GM21367 (cell line): ENCODE measurements around the gene KRT81.
"Not testable (repeated sequence)": the region's sequence is repeated elsewhere in the genome, so short reads cannot be mapped to it uniquely, and the experiment has no call there.

ENCODE experiments used
- ATAC-seq: cut with Tn5 transposase; IDR thresholded peaks from one replicate; pipeline ENCODE4 v1.9.1; 2021; ENCODE audit not compliant: unreplicated experiment

The KRT81 gene

DNA sequence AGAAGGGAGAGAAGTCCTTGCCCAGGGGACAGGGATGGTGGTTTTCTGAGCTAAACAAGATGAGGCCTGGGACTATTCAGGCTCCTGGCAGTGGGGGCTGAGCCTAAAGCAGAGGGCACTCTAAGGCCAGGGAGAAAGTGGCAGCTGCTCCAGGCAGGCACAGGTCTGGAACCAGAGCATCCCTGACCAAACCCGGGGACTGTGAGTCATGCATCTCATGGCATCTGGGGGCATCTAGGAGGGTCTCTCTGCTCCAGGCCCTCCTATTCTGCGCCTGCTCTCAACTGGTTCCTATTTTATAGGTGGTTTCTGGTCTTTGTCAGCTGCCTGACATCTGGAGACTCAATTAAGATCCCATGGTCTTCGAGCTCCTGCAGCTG lies 46.7 kb downstream of the KRT81 start:
- ATAC-seq, result no peak

DNA sequence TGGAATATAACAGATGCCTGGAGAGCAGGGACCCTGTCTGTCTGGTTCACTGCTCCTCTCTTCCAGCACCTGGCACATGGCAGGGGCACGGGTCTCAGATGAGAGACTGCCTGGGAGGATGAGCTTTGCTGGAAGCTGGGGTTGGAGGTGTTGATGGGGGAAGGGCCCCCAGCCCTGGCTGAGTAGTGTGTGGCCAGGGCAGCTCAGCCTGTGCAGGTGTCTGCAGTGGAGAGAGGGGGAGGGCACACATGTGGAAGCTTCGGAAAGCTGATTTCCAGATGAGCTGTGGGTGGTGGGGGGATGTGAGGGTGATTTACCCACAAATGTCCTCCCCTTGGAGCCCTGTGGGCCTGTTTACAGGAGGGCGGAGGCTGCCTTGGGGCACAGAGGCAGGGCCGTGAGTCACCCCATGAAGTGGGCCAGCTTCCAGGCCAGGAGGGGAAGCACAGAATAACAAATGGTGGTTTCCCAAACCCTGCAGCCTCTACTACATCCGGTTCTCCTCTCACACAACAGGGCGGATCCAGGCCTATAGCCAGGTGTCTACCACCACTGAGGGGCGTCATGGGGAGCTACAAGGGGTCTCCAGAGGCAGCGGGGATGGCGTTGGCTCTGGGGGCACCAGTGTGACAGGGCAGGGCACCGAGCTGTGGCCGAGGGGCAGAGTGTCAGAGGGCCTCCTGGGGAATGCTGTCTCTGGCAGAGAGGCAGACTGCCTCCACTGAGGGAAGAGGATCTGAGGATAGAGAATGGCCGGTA lies 47.3 kb downstream of the KRT81 start:
- peak; percentile 88 for ATAC-seq

DNA sequence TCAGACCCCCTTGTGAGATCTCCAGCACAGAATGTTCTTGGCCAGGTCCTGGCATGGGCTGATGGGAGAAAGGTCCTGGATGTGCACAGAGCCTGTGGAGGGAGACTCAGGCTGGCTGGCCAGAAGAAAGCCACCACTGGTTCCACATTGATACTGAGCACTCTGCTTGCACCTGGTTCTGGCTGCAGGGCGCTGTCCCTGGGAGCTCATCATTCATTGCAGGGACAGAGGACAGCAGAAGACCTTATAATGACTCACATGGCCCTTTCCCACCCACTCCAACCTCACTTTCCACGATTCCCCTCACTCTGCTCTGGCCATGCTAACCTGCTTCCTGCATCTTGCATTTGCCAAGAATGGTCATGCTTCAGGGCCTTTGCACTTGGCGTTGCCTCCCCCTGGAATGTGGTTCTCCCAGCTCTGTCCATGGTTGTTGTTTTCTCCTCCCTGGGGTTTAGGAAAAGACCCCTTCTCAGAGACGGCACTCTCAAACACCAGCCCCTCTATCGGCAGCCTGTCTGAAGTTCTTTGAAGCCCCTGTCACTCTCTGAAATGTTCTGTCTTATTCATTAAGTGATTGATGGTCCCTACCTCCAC lies 48.0 kb downstream of the KRT81 start:
- ATAC-seq, result no peak

DNA sequence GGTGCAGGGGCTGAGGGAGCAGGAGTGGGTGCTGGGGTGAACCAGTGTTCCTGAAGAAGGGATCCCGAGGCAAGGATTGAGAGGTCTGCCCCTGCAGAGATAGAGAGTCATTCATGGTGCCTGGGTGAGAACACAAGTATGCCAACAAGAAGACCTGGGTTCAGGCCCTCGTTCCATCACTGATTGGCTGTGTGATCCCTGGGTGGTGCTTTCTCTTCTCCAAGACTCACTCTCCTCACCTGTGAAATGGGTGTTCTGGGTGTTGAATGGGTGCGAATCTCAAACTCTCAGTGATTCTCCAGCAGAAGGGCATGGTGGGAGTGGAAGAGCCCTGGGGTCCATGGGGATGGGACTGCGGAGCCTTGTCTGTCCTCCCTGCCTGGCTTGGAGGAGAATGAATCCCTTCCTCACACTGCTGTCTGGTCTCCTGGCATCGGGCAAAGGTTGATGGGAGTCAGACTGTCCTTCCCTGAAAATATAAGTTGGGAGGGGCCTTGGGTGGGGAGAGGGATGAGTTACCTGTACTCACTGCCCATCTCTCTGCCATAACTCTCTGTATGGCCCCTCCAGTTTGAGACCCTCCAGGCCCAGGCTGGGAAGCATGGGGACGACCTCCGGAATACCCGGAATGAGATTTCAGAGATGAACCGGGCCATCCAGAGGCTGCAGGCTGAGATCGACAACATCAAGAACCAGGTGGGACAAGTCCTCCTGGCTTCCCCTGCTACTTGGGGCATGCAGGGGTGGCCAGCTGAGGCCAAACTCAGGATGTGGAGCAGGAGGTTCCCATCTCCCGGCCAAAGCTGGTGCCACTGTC lies 48.7 kb downstream of the KRT81 start:
- no peak for ATAC-seq

DNA sequence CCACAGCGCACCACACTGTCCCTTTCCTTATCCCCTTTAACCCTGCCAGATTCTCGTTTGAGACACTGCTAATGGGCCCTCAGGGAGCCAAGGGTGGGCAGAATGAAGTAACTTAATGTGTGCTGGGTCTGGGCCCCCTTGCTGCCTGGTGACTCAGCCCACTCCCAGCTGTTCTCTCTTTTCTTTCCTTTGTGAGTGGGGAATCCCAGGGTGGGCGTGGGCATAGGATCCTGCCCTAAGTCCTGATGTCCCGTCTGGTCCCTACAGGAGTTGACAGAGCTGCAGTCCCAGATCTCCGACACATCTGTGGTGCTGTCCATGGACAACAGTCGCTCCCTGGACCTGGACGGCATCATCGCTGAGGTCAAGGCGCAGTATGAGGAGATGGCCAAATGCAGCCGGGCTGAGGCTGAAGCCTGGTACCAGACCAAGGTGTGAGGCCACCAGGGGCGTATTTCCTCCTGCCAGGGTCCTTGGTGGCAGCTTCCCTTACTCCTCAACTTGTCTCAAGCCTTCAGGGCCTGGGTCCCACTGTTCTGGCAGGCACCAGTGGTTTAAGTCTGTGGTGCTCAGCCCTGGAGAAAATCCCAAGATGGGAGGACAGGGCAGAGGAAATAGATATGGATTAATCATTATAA lies 50.0 kb downstream of the KRT81 start:
- ATAC-seq, result no peak

DNA sequence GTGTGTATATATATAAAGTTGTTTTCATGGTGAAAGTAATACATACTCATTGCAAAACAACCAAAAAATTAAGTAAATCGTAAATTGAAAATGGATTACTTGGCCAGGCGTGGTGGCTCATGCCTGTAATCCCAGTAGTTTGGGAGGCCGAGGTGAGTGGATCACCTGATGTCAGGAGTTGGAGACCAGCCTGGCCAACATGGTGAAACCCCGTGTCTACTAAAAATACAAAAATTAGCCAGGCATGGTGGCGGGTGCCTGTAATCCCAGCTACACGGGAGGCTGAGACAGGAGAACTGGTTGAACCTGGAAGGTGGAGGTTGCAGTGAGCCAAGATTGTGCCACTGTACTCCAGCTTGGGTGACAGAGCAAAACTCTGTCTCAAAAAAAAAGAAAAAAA lies 51.1 kb downstream of the KRT81 start:
- not testable (repeated sequence) for ATAC-seq

DNA sequence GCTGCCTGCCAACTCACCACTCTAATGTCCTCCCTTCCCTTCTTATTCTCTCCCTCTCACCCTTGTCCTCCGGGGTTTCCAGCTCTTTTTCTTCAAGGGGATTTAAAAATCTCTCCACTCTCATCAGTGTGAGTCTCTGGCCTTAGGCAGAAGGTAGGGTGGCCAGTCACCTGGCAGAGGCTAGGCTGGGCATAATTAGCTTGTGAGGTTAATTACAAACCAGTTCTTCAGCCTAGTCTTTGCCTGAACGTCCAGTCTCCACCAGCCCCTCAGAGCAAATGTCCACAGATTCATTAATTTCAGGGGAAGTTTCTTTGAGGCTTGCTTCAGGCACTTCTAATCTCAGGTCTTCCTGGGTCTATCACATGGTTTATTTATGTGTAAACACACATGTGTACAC lies 51.6 kb downstream of the KRT81 start:
- ATAC-seq, result no peak

DNA sequence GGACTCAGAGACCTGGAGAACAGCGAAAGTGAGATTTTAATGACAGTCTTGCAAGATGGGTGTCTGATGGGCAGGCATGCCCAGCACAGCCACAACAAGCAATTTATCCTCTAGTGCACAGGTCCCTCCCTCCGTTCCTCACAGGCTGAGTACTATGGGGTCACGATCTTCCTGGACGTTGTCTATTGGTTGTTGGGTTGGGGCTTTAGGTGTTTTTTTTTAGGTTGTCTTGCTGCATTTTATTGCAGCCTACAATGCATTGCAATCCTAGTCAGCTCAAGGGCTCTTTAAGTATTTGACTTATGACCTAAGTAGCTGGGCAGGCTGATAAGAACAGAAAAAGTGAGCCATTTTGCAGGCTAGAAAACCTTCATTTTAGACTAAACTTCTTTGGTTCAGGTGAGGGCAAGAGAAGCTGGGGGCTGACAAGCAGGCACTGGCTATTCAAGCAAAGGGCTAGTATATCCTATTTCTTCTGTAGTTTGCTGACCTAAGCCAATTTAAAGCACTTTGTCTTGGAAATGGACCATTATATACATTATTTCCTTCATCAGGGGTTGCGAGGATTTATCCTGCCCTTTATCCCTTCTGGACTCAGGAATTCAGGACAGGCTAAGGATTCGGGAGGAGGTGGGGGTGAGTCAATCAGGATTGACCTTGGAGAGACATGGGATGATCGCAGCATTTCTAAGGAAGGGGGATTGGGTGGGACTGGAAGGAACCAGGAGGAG lies 52.3 kb downstream of the KRT81 start:
- ATAC-seq, result no peak

DNA sequence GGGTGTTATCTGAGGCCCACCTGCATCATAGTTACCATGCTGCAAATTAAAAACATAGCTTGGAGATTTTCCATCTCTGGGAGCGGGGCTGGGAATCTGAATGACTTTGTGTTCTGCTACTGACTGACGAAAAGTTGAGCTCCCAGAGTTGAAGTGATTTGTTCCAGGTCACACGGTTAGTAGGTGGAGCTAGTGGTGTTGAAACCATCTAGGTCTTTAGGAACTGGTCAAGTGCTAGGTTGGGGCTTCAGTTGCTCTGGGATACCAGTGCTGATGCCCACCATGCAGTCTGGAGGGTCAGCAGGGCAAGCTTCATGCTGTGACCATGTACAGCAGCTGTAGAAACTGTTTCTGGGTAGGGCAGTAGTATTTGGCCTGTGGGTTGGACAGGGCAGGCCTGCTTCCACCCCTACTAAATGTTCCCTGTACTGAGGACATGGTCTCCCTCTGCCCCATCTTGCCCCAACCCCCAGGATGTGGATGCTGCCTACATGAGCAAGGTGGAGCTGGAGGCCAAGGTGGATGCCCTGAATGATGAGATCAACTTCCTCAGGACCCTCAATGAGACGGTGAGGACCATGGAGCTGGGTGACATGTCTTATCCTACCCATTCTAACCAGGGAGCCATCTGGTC lies 53.0 kb downstream of the KRT81 start:
- ATAC-seq, result no peak

DNA sequence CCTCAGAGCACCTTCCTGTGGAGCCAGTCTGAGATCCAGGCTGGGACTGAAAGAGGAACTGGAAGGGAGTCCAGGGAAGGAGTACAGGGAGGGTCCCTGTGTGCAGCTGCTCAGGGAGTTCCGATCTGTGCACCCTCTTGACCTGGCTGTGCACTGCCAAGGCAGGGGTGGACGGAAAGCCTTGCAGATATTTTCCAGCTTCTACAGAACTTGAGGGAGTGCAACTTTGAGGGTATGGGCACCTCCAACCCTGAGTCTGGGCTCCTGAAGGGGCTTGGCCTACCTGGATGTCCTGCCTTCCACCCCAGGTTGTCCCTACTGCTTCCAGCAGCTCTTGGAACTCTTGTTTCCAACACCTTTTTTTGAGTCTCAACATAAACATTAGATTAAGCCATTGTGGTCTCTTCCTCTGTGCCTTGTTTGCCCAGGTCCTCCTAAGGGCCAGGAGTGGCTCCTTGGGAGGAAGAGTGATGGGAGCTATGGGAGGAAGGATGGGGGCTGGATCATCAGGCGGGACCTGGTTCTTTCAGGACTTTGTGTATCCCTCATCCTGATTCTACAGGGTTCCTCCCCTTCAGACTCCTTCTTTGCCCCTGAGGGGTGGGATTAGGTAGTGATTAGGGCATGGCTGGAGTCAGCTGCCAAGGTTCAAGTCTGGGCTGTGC lies 54.8 kb downstream of the KRT81 start:
- no peak for ATAC-seq
